ENCODE results near the gene EEF2K.

The EEF2K gene

GRCh38 chr16:22278441-22279230 lies 72.6 kb downstream of the EEF2K start:
- Histone ChIP-seq H3K36me3 (ENCODE audit: insufficient read depth, low read length) (peaks cover 18% of the 10 kb centered on the region; the same call in 1 of the 2 replicates), H3F3A (ENCODE audit: low read depth) (no peaks in the 10 kb centered on the region), H3K9me2 (replicated peaks; ENCODE audit: low read depth, low read length) (no peaks in the 10 kb centered on the region), H3K4me1 (ENCODE audit: insufficient read depth, low read length, poor library complexity, severe bottlenecking) (no peaks in the 10 kb centered on the region), H3K9ac (ENCODE audit: low read depth, low read length, poor library complexity, severe bottlenecking) (no peak overlapping the region), H3K9me3 (ENCODE audit: insufficient read depth, low read depth, low read length) (no peaks in the 10 kb centered on the region), H4K20me1 (ENCODE audit: insufficient read depth, low read length, poor library complexity, severe bottlenecking) (no peaks in the 10 kb centered on the region), H2AFZ (ENCODE audit: low read length) (no peak overlapping the region), H3K4me3 (ENCODE audit: low read length, poor library complexity, severe bottlenecking) (no peak overlapping the region), H3K4me2 (ENCODE audit: low read depth, low read length, poor library complexity, severe bottlenecking) (no peak overlapping the region), H3K79me2 (ENCODE audit: insufficient read depth, low read length) (no peaks in the 10 kb centered on the region), H3K27me3 (ENCODE audit: insufficient read depth, low read length, poor library complexity, severe bottlenecking) (no peaks in the 10 kb centered on the region)
- TF ChIP-seq EZH2phosphoT487 (IDR thresholded peaks at IDR 0.05; ENCODE audit: borderline replicate concordance): no peak
- TF ChIP-seq CTCF (conservative IDR thresholded peaks at IDR 0.05; ENCODE audit: low read length): no peak

- H3K9me2 ChIP-seq (replicated peaks; ENCODE audit: low read depth, low read length): no peaks in the 10 kb centered on the region
- no peaks in the 10 kb centered on the region for H3K9me3 ChIP-seq (ENCODE audit: insufficient read depth, low read depth, low read length)
- H3K4me3 ChIP-seq (ENCODE audit: low read length, poor library complexity, severe bottlenecking): no peak overlapping the region
- no peaks in the 10 kb centered on the region for H3F3A ChIP-seq (ENCODE audit: low read depth)
- peaks cover 32% of the 10 kb centered on the region; the same call in 1 of the 2 replicates for H3K36me3 ChIP-seq (ENCODE audit: insufficient read depth, low read length)
- no peak overlapping the region for H2AFZ ChIP-seq (ENCODE audit: low read length)
- H4K20me1 ChIP-seq (ENCODE audit: insufficient read depth, low read length, poor library complexity, severe bottlenecking): no peaks in the 10 kb centered on the region
- H3K9ac ChIP-seq (ENCODE audit: low read depth, low read length, poor library complexity, severe bottlenecking): no peak overlapping the region
- no peaks in the 10 kb centered on the region for H3K79me2 ChIP-seq (ENCODE audit: insufficient read depth, low read length)
- H3K4me1 ChIP-seq (ENCODE audit: insufficient read depth, low read length, poor library complexity, severe bottlenecking): no peaks in the 10 kb centered on the region
- no peak for TF ChIP-seq EZH2phosphoT487 (IDR thresholded peaks at IDR 0.05; ENCODE audit: borderline replicate concordance)
- TF ChIP-seq CTCF (conservative IDR thresholded peaks at IDR 0.05; ENCODE audit: low read length): no peak
- H3K4me2 ChIP-seq (ENCODE audit: low read depth, low read length, poor library complexity, severe bottlenecking): no peak overlapping the region
- no peaks in the 10 kb centered on the region for H3K27me3 ChIP-seq (ENCODE audit: insufficient read depth, low read length, poor library complexity, severe bottlenecking)
Observed at GRCh38 chr16:22282254-22282892, 76.3 kb downstream of the EEF2K start.

GRCh38 chr16:22284637-22285036 lies 78.6 kb downstream of the EEF2K start:
- Histone ChIP-seq H3K9me2 (replicated peaks; ENCODE audit: low read depth, low read length) (no peaks in the 10 kb centered on the region), H3K79me2 (ENCODE audit: insufficient read depth, low read length) (no peaks in the 10 kb centered on the region), H3K27me3 (ENCODE audit: insufficient read depth, low read length, poor library complexity, severe bottlenecking) (no peaks in the 10 kb centered on the region), H3K4me2 (ENCODE audit: low read depth, low read length, poor library complexity, severe bottlenecking) (no peak overlapping the region), H3K36me3 (ENCODE audit: insufficient read depth, low read length) (peaks cover 29% of the 10 kb centered on the region; the same call in 1 of the 2 replicates), H3K4me1 (ENCODE audit: insufficient read depth, low read length, poor library complexity, severe bottlenecking) (no peaks in the 10 kb centered on the region), H3F3A (ENCODE audit: low read depth) (no peaks in the 10 kb centered on the region), H3K4me3 (ENCODE audit: low read length, poor library complexity, severe bottlenecking) (no peak overlapping the region), H2AFZ (ENCODE audit: low read length) (no peak overlapping the region), H4K20me1 (ENCODE audit: insufficient read depth, low read length, poor library complexity, severe bottlenecking) (no peaks in the 10 kb centered on the region), H3K9ac (ENCODE audit: low read depth, low read length, poor library complexity, severe bottlenecking) (no peak overlapping the region), H3K9me3 (ENCODE audit: insufficient read depth, low read depth, low read length) (no peaks in the 10 kb centered on the region)
- TF ChIP-seq EZH2phosphoT487 (IDR thresholded peaks at IDR 0.05; ENCODE audit: borderline replicate concordance) (no peak), CTCF (conservative IDR thresholded peaks at IDR 0.05; ENCODE audit: low read length) (no peak)
